Trophoblast cell (in vitro differentiated cells and primary cell): ENCODE results near the gene ARHGAP10.

Source experiments
- DNase-seq, 2 donors: peaks; one replicate each; pipeline ENCODE4 v3.0.0-alpha.2; 2016
- H2AFZ ChIP-seq: 2 replicates; pipeline ENCODE4 v1.6.1; 2013; ENCODE audit warnings: low read length, moderate library complexity, mild to moderate bottlenecking; ENCODE audit not compliant: insufficient read depth, poor library complexity
- H2AK5ac ChIP-seq: 2 replicates; pipeline ENCODE4 v1.6.1; 2013; ENCODE audit warnings: mild to moderate bottlenecking, low read length
- H2BK120ac ChIP-seq: 2 replicates; pipeline ENCODE4 v1.6.1; 2013; ENCODE audit warnings: low read length, mild to moderate bottlenecking, moderate library complexity; ENCODE audit not compliant: insufficient read depth, poor library complexity
- H2BK12ac ChIP-seq: 2 replicates; pipeline ENCODE4 v1.6.1; 2013; ENCODE audit warnings: mild to moderate bottlenecking, low read length, moderate library complexity
- H2BK5ac ChIP-seq: 2 replicates; pipeline ENCODE4 v1.6.1; 2013; ENCODE audit warnings: low read length, low read depth, moderate library complexity, mild to moderate bottlenecking; ENCODE audit not compliant: poor library complexity
- H3K14ac ChIP-seq: 2 replicates; pipeline ENCODE4 v1.6.1; 2013; ENCODE audit warnings: mild to moderate bottlenecking, low read length
- H3K18ac ChIP-seq: 2 replicates; pipeline ENCODE4 v1.6.1; 2013; ENCODE audit warnings: mild to moderate bottlenecking, low read length
- H3K23ac ChIP-seq: 2 replicates; pipeline ENCODE4 v1.6.1; 2013; ENCODE audit warnings: low read length
- H3K27ac ChIP-seq: 2 replicates; pipeline ENCODE4 v1.5.1; 2013; ENCODE audit warnings: low read depth, mild to moderate bottlenecking, inconsistent platforms, low read length, moderate library complexity
- H3K27me3 ChIP-seq: 2 replicates; pipeline ENCODE4 v1.6.1; 2013; ENCODE audit warnings: inconsistent platforms, mild to moderate bottlenecking, low read length, moderate library complexity; ENCODE audit not compliant: insufficient read depth
- H3K36me3 ChIP-seq, 2 experiments: 1 replicate in 1 of 2; 2 replicates in 1 of 2; pipeline ENCODE4 v1.6.1; 2013; ENCODE audit warnings: low read length in 2 of 2, mild to moderate bottlenecking in 2 of 2, moderate library complexity in 1 of 2; ENCODE audit not compliant: insufficient read depth in 2 of 2, control insufficient read depth in 1 of 2
- H3K4ac ChIP-seq: 2 replicates; pipeline ENCODE4 v1.6.1; 2013; ENCODE audit warnings: low read depth, mild to moderate bottlenecking, low read length, moderate library complexity
- H3K4me1 ChIP-seq, 2 experiments: 1 replicate in 1 of 2; 2 replicates in 1 of 2; pipeline ENCODE4 v1.6.1; 2013; ENCODE audit warnings: low read length in 2 of 2, mild to moderate bottlenecking in 2 of 2, moderate library complexity in 1 of 2; ENCODE audit not compliant: insufficient read depth in 2 of 2, control insufficient read depth in 1 of 2
- H3K4me2 ChIP-seq: 2 replicates; pipeline ENCODE4 v1.6.1; 2013; ENCODE audit warnings: inconsistent platforms, mild to moderate bottlenecking, low read length, moderate library complexity
- H3K4me3 ChIP-seq: 2 replicates; pipeline ENCODE4 v1.5.1; 2013; ENCODE audit warnings: mild to moderate bottlenecking, low read depth, low read length, inconsistent platforms
- H3K79me1 ChIP-seq: one replicate; pipeline ENCODE4 v1.6.1; 2013; ENCODE audit warnings: low read length
- H3K79me2 ChIP-seq: 2 replicates; pipeline ENCODE4 v1.6.1; 2013; ENCODE audit warnings: low read length, mild to moderate bottlenecking; ENCODE audit not compliant: control insufficient read depth, insufficient read depth, poor library complexity
- H3K9ac ChIP-seq: 2 replicates; pipeline ENCODE4 v1.6.1; 2013; ENCODE audit warnings: mild to moderate bottlenecking, low read length
- H3K9me3 ChIP-seq: 2 replicates; pipeline ENCODE4 v1.6.1; 2013; ENCODE audit warnings: low read depth, mild to moderate bottlenecking, control low read depth, inconsistent platforms, low read length; ENCODE audit not compliant: insufficient read depth
- H4K12ac ChIP-seq: 2 replicates; pipeline ENCODE4 v1.6.1; 2013; ENCODE audit warnings: low read depth, mild to moderate bottlenecking, low read length, moderate library complexity
- H4K8ac ChIP-seq: 2 replicates; pipeline ENCODE4 v1.6.1; 2013; ENCODE audit warnings: low read depth, mild to moderate bottlenecking, low read length, moderate library complexity
- H4K91ac ChIP-seq: one replicate; pipeline ENCODE4 v1.6.1; 2013; ENCODE audit warnings: low read depth, mild to moderate bottlenecking, low read length, moderate library complexity
- WGBS: extraction: QIAGEN DNeasy Blood & Tissue Kit; methylation state at CpG from one replicate; pipeline ENCODE4 v1.1.7; 2013; ENCODE audit warnings: missing lambda C conversion rate; ENCODE audit not compliant: insufficient read length, insufficient coverage; ENCODE audit errors: extremely low coverage; 5-methylcytosine and 5-hydroxymethylcytosine counted together

ARHGAP10 gene

DNA sequence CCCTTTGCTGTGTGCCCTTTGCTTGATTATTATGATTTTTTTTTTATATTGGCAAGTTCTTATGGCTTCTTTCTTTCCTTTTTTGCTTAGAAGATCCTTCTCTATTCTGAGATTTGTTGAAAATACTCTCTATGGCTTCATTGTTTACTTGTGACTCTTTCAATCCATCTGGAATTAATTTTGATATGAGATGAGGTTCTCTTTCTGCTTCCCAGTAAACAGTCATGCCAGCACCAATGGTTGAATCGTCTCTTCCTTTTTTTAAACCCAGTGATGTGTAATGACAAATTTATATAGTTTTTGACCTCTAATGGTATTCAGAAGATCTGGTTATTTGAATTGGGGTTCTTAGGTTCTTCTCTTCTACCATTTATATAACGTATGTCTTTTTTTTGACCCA, 121.8 kb downstream of the ARHGAP10 start:
- no peak overlapping the region for H3K4me2 ChIP-seq
- H3K14ac ChIP-seq: no peak overlapping the region
- H2BK5ac ChIP-seq: no peak overlapping the region
- no peak overlapping the region for H3K4ac ChIP-seq
- no peak overlapping the region for H3K27ac ChIP-seq
- peaks cover 0 to 2% of the 10 kb centered on the region in 2 experiments for H3K4me1 ChIP-seq
- H3K79me1 ChIP-seq: no peaks in the 10 kb centered on the region
- H3K4me3 ChIP-seq: no peak overlapping the region
- H2BK120ac ChIP-seq: no peak overlapping the region
- no peak overlapping the region for H2BK12ac ChIP-seq
- no peak overlapping the region for H3K23ac ChIP-seq
- no peak overlapping the region for H4K12ac ChIP-seq
- no peak overlapping the region for H4K8ac ChIP-seq
- H3K36me3 ChIP-seq: peaks cover 0 to 9% of the 10 kb centered on the region in 2 experiments
- no CpG with 5 or more reads among the region's 2 CpGs for WGBS
- no peak overlapping the region for H4K91ac ChIP-seq
- H3K9me3 ChIP-seq: no peaks in the 10 kb centered on the region
- no peaks in the 10 kb centered on the region for H3K27me3 ChIP-seq
- no peak overlapping the region for H2AFZ ChIP-seq
- no peak overlapping the region for H3K18ac ChIP-seq
- DNase-seq: no peak
- no peak overlapping the region for H3K9ac ChIP-seq
- no peaks in the 10 kb centered on the region for H3K79me2 ChIP-seq
- H2AK5ac ChIP-seq: no peak overlapping the region

GRCh38 chr4:147854154-147854553, 122.3 kb downstream of the ARHGAP10 start:
- Histone ChIP-seq H3K27me3 (no peaks in the 10 kb centered on the region), H3K4me3 (no peak overlapping the region), H3K9me3 (no peaks in the 10 kb centered on the region), H3K79me2 (no peaks in the 10 kb centered on the region), H3K9ac (no peak overlapping the region), H3K4me1 (peaks cover 0 to 2% of the 10 kb centered on the region in 2 experiments), H3K4ac (no peak overlapping the region), H4K91ac (no peak overlapping the region), H3K23ac (no peak overlapping the region), H2AK5ac (no peak overlapping the region), H2BK120ac (no peak overlapping the region), H3K27ac (no peak overlapping the region), H2AFZ (no peak overlapping the region), H3K18ac (no peak overlapping the region), H3K36me3 (peaks cover 0 to 9% of the 10 kb centered on the region in 2 experiments), H4K8ac (no peak overlapping the region), H3K79me1 (no peaks in the 10 kb centered on the region), H2BK12ac (no peak overlapping the region), H2BK5ac (no peak overlapping the region), H3K14ac (no peak overlapping the region), H4K12ac (no peak overlapping the region), H3K4me2 (no peak overlapping the region)
- DNase-seq: no peak
- WGBS: no CpG with 5 or more reads among the region's 3 CpGs

DNA sequence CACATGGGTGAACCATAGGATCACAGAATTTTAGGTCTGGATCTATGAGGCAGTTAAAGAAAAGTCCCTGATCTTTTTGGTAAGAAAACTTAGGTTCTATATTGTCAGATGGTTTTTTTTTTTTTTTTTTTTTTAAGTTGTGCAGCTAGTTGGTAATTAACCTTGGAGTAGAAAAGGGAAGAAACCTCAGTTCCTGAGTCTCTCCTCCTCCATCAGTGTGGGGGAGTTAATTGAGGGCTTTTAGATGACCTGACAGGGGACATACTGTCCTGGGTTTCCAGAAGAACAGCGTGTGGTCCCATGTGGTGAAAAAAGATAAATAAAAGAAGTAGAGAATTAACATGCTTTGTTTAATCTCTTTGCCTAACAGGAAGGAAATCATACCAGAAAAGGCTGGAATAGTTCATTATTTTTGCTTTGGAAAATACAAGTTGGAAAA, 123.7 kb downstream of the ARHGAP10 start:
- Histone ChIP-seq H4K91ac (no peak overlapping the region), H2AFZ (no peak overlapping the region)

DNA sequence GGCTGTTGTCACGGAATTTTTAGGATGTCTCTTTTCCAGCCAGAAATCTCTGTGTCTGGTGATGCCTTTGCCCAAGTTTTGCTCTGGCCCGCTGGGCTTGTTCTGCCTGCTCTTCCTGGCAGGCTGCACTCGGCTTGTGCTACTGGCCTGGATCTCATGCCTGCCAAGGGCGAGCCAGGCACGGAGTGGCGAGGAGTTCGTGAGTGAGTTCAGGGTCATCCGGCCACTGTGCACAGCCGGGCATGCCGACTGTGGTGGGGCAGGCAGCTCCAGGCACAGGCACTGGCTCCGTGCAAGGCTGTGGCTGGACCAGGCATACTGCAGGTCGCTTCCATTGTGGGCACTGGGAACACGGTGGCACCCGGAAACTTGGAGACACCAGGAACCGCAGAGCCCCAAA, 129.1 kb downstream of the ARHGAP10 start:
- Histone ChIP-seq H3K14ac (no peak overlapping the region), H3K4me1 (peaks cover 0 to 2% of the 10 kb centered on the region in 2 experiments), H3K4me3 (no peak overlapping the region), H2AFZ (no peak overlapping the region), H3K4me2 (no peak overlapping the region), H3K18ac (no peak overlapping the region), H2BK12ac (no peak overlapping the region), H3K79me1 (no peaks in the 10 kb centered on the region), H2AK5ac (no peak overlapping the region), H3K23ac (no peak overlapping the region), H3K36me3 (peaks cover 12 to 15% of the 10 kb centered on the region in 2 experiments), H3K4ac (no peak overlapping the region), H3K27ac (no peak overlapping the region), H3K9me3 (no peaks in the 10 kb centered on the region), H4K91ac (no peak overlapping the region), H2BK120ac (no peak overlapping the region), H4K8ac (no peak overlapping the region), H3K79me2 (no peaks in the 10 kb centered on the region), H2BK5ac (no peak overlapping the region), H3K27me3 (no peaks in the 10 kb centered on the region), H3K9ac (no peak overlapping the region), H4K12ac (no peak overlapping the region)
- WGBS: no CpG with 5 or more reads among the region's 15 CpGs
- DNase-seq: no peak

More for the DNA sequence above, 123.7 kb downstream of the ARHGAP10 start:
- WGBS: no CpG with 5 or more reads among the region's 1 CpG
- Histone ChIP-seq H3K4me1 (peaks cover 0 to 2% of the 10 kb centered on the region in 2 experiments), H2BK5ac (no peak overlapping the region), H3K79me2 (no peaks in the 10 kb centered on the region), H3K14ac (no peak overlapping the region), H2BK120ac (no peak overlapping the region), H3K4me2 (no peak overlapping the region), H3K79me1 (no peaks in the 10 kb centered on the region), H3K9me3 (no peaks in the 10 kb centered on the region), H3K18ac (no peak overlapping the region), H3K27ac (no peak overlapping the region), H2BK12ac (no peak overlapping the region), H3K36me3 (peaks cover 0 to 3% of the 10 kb centered on the region in 2 experiments), H4K8ac (no peak overlapping the region), H3K23ac (no peak overlapping the region), H4K12ac (no peak overlapping the region), H3K27me3 (no peaks in the 10 kb centered on the region), H3K9ac (no peak overlapping the region), H2AK5ac (no peak overlapping the region), H3K4me3 (no peak overlapping the region), H3K4ac (no peak overlapping the region)
- no peak for DNase-seq
